ENCODE results near the gene NEK11. TPM values are rescaled to one million over a fixed set of nuclear protein-coding genes. Genes with fewer than 3 reads are reported as not detected.

NEK11 gene
- total RNA-seq, 1 donor from 2014 or later: 33.5 TPM

DNA sequence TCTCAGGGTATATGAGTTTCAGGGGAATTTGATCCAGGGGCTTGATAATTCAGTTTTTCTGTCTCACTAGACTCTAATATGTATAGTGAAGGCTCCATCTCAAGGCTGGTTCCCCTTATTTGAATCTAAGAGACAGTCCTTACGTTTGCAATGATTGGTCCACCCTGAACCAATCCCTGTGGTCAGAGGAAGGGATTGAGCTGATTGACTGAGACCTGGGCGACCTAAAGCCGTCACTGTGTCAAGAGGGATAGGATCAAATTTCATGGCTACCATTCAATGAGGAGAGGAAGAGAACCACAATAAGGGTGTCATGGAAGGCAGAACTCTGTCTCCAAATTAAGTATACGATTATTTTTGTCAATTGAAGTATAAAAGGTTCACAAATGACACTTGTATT lies 371.2 kb downstream of the NEK11 start:
- DNase-seq (ENCODE audit: low spot score): no peak

Other genes starting within 250 kb of the NEK11 start
- 130 TPM for gene ATP2C1, start 132.8 kb upstream of the NEK11 start, total RNA-seq (ENCODE audit: insufficient read depth, low replicate concordance)
- gene ASTE1, start 52 bp upstream of the NEK11 start, total RNA-seq (ENCODE audit: insufficient read depth, low replicate concordance): 3.1 TPM

Measured in umbilical cord (tissue), 2 donors.